T-helper 1 cell treated with Interleukin-12 subunit alpha and Interleukin-12 subunit beta and Interleukin-4 antibody, amounts not matched to agents 30 ng/mL and 1 ng/mL, for 36 hours (primary cell): ENCODE results near the gene NANP. TPM values are rescaled to one million over a fixed set of nuclear protein-coding genes. Genes with fewer than 3 reads are reported as not detected.
"Not testable (repeated sequence)": the region's sequence is repeated elsewhere in the genome, so short reads cannot be mapped to it uniquely, and the experiment has no call there.

Experiments
- intact Hi-C: fragments of 100-400 bp; cut with micrococcal nuclease; formaldehyde crosslinking; loops from one replicate; pipeline ENCODE4 v1.15.1; 2024
- total RNA-seq: library from RNA; stranded (reverse); gene quantifications from 2 replicates; pipeline ENCODE4 v1.2.3, GENCODE V29; 2022

Gene NANP, protein sequence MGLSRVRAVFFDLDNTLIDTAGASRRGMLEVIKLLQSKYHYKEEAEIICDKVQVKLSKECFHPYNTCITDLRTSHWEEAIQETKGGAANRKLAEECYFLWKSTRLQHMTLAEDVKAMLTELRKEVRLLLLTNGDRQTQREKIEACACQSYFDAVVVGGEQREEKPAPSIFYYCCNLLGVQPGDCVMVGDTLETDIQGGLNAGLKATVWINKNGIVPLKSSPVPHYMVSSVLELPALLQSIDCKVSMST
- total RNA-seq: 6.7 and 6.9 TPM in 2 replicates

DNA sequence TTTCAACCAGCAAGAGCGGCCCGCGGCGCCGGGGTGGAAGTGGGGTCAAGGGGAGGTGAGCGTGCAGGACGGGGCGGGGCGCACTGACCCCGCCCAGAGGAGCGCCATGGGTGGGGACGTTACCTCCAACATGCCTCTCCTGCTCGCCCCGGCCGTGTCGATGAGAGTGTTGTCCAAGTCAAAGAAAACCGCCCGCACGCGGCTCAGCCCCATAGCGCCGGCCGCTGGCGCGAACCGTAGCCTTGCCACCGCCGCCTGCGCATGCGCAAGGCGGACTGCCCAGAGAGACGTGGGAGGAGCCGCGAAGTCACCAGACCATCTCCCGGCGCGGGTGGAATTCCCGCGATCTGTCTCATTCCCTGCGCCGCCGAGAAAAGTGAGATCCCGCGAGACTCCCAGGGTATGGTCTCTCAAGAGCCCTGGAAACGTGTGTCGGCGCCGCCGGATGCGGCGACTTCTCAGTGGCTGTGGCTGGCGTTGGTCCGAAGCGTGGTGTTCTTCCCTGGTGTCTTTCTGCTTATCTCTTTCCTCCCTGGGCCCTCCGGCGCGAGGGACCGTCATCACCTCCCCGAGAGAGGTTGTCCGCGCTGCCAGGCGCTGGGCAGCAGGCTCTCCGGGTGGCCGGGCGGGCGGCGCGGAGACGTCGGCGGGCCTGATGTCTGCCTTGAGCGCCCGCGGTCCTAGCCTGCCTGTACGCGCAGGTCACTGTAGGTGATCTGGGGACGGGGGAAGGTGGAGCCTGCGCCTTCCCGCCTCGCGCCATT is at the start of gene NANP:
TSS of gene NANP (minus strand) at position 279 of the 764 bp plus-strand sequence. CDS start at position 213, 66 bp downstream.
- intact Hi-C loops: loop anchor here (1.0 to 5.0 kb wide), 9 partner anchors 39 to 631 kb away; partner anchors contain the start of genes ABHD12, ACSS1, APMAP and ENTPD6

GRCh38 chr20:25672659-25673235 is 48.9 kb upstream of the NANP start:
- intact Hi-C loops: no loop called here

GRCh38 chr20:25669826-25670422 is 46.1 kb upstream of the NANP start:
- intact Hi-C loops: no loop called here

DNA sequence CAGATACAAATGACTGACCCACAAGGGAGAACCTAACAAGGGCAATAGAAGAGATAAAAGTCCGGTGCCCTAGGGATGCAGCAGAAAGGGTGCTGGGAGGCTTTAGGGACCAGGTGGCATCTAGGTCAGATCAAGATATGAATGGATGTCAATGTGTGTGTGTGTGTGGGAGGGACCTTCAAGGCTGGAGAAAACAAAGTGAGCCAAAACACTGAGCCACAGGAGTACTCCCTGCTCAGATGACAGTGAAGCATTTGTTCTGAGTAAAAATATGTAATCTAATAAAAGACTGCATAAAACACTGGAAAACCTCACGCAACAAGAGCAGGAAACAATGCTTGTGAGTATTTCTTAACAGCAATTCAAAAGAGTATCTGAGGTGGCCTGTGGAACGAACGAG is 44.6 kb upstream of the NANP start:
- intact Hi-C loops: no loop called here

DNA sequence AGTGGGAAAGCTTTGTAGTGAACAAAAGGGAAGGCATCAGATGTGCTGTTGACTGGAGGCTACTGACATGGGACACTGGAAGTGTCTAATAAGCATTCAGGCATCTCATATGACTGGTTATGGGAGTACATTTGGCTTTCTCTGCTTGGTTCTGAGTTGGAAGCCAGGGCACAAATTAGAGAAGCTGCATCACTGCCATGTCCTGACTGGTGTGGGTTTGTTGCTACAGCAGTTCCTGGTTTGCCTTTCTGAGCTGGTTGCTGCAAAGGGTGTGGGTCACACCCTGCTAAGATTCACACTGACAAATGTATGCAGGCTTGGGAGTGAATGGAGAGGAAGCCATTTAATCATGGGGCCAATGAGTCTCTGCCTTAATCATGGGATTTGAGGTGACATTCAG is 36.2 kb upstream of the NANP start:
- intact Hi-C loops: loop anchor here (2.0 kb wide), 1 partner anchor 491 kb away; no protein-coding TSS in a partner anchor

- intact Hi-C loops: no loop called here
Measured at GRCh38 chr20:25654487-25654886, 30.7 kb upstream of the NANP start.

- intact Hi-C loops: not testable (repeated sequence)
Measured at GRCh38 chr20:25652866-25653265, 29.1 kb upstream of the NANP start.

GRCh38 chr20:25644814-25645213 is 21.0 kb upstream of the NANP start:
- intact Hi-C loops: no loop called here

DNA sequence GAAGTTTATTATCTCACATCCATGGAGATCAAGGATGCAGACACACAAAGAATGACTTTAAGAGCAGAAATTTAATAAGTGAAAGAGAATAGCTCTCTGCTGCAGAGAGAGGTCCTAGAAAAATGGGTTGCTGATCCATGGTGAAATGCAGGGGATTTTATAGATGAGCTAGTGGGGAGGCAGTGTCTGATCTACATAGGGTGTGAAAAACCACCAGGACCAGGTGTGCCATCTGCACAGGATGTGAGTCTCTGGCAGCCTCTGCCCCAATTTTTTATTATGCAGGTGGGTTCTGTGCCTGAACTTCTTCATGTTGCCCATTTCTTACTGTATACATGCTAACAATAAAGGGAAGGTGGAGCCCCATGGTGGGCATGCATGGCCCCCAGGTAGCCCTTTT is 19.9 kb upstream of the NANP start:
- intact Hi-C loops: no loop called here

GRCh38 chr20:25637247-25637646 is 13.4 kb upstream of the NANP start:
- intact Hi-C loops: no loop called here

DNA sequence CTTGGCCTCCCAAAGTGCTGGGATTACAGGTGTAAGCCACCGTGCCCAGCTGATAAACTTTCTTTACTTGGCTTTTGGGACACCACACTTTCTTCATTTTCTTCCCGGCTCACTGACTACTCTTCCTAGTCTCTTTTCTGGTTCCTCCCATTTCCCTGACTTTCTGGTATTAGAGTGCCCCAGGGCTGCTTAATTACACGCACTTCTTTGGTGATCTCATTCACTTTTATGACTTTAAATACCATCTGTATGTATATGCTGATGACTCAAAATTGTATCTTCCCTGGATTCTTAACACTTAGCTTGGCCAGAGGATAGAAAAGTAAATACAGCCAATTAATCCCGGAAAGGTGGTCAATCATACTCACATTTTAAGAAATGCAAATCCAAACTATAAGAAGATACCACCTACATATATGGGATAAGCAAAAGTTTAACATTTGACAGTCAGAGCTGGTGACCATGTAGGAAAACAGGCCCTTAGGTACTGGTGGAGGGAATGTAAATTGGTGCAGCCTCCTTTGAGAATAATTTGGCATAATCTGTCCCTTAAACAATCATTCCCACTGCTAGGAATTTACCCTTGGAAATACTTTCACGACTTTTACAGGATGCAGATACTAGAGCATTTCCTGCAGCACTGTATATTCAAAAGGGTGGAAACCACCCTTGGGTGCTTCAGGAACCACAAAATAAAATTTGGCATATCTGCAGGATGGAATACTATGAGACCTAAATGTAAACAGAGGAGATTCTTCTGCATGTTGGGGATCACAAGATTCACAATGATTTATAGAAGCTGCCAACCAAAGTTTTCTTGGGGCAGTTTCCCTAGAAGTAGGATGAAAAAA is 9.4 kb upstream of the NANP start:
- intact Hi-C loops: no loop called here

DNA sequence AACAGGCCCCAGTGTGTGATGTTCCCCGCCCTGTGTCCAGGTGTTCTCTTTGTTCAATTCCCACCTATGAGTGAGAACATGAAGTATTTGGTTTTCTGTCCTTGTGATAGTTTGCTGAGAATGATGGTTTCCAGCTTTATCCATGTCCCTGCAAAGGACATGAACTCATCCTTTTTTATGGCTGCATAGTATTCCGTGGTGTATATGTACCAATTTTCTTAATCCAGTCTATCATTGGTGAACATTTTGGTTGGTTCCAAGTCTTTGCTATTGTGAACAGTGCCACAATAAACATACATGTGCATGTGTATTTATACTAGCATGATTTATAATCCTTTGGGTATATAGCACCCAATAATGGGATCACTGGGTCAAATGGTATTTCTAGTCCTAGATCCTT is 6.8 kb upstream of the NANP start:
- intact Hi-C loops: not testable (repeated sequence)

- intact Hi-C loops: no loop called here
Measured at GRCh38 chr20:25629816-25630499, 6.1 kb upstream of the NANP start.

DNA sequence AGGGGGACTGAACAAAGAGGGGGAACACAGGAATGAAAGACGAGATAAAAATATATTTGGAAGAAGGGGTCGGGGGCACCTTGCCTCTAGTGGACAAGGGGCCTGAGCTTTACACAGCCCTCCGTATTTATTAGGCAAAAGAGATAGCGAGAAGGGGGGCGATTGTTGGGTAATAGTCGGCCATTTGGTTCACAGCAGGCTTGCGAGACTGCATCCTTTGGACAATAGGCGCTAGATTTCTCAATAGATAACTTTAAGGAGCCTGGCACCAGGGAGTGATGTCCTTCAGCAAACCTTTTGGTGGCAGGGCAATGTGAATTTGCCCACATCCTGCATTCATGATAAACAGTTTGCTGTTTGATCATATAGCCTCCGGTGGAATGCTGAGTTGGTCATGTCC is 3.0 kb upstream of the NANP start:
- intact Hi-C loops: no loop called here

DNA sequence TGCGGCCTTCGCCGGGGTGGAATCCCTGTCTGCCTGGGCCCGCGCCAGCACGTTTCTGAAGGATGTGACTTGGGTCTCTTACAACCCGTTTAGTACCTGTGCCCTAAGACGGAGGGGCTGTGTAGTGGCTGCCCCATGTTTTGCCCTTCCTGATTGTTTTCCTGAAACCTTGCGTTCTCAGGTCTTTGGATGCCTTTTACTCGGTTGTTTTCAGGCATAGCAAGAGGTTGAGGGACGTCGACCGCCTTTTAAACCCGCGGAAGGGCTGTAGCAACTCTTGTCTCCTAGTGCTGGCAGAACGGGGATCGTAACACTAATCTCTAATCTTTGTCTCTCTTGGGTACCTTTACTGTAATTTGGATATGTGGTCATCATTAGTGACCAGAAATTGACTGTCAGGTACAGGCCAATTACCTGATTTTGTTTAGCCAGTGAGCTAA is 706 bp upstream of the NANP start:
- intact Hi-C loops: loop anchor here (2.0 to 5.0 kb wide), 5 partner anchors 70 to 632 kb away; partner anchors contain the start of genes ACSS1, APMAP and ENTPD6

DNA sequence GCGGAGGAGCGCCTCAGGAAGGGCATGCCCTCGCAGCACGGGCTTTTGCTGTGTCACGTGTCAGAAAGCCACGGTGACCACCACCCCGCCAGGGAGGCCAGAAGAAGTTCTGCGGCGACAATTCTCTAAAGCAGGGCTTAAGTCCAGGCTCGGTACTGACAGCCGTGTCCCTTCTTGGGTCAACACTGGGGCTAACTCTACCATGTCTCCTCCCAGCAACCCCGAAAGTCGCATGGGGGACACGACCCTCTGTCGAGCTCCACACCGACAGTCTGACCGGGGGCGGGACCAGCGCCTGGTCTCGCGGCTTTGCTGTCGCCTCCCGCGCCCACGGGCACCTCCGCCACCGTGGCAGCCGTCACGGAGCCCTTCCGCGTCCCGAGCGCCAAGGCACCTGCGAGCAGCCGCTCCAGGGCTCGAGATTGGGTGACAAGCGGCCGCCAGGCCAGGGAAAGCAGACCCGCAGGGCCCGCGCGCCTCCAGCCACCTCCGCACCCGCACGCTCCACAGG is 534 bp downstream of the NANP start:
- intact Hi-C loops: loop anchor here (1.0 to 5.0 kb wide), 5 partner anchors 38 to 566 kb away; partner anchors contain the start of genes ABHD12, ACSS1 and NINL

DNA sequence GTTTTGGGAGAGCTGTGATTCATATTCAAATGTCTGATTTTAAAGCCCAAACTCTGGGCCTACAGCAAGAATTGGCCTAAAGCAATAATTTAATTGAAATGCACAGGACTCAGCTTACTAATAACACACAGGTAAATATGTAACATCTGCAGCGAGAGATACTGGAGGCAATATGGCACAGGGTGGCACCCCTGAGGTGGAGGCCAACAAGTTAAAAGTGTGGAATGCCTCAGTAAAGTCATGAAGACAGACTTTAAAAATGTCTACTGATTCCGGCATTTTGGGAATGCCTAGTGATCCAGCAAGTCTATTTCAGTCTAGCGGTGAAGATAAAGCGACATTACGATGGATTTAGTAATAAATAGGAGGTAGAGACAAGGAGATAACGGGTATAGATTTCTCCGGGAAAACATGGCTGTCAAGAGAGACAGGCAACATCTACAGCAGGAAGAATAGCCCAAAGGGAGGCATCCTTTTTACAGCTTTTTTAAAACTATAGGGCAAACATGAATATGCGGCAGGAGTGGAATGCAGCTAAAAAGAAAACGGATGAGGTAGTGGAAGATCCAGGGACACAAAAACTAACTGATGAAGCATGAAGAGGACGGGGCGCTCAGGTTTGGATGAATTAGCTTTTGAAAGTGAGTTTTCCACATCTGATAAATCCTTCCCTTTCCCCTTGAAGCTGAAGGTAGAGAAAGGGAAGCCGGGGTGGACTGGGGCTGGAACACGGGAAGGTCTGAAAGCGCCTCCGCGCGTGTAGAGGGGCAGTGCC is 1.2 kb downstream of the NANP start:
- intact Hi-C loops: loop anchor here (1.0 to 5.0 kb wide), 5 partner anchors 37 to 565 kb away; partner anchors contain the start of genes ABHD12, ACSS1 and NINL

- intact Hi-C loops: loop anchor here (2.0 to 5.0 kb wide), 3 partner anchors 231 to 565 kb away; partner anchors contain the start of genes ABHD12 and ACSS1
Measured at GRCh38 chr20:25622049-25622448, 1.8 kb downstream of the NANP start.

GRCh38 chr20:25619514-25619913 is 4.3 kb downstream of the NANP start:
- intact Hi-C loops: no loop called here
